Prostate gland (tissue), 2 donors: ENCODE results near the gene TPT1. TPM values are rescaled to one million over a fixed set of nuclear protein-coding genes. Genes with fewer than 3 reads are reported as not detected.
"Not testable (repeated sequence)": the region's sequence is repeated elsewhere in the genome, so short reads cannot be mapped to it uniquely, and the experiment has no call there.

ENCODE experiments used
- DNase-seq: peaks from one replicate; pipeline ENCODE4 v3.0.0-alpha.2; 2019; ENCODE audit warnings: low spot score
- H3K27ac ChIP-seq, 2 donors: fragments of 200-600 bp; sonication (generic); 2 replicates each; pipeline ENCODE4 v1.5.1; 2017 to 2019
- H3K27me3 ChIP-seq: fragments of 200-600 bp; sonication (generic); replicated peaks from 2 replicates; pipeline ENCODE4 v1.5.1; 2019; ENCODE audit not compliant: insufficient read depth
- H3K36me3 ChIP-seq, 2 donors: fragments of 200-600 bp; sonication (generic); 1 replicate in 1 of 2; 2 replicates in 1 of 2; pipeline versions ENCODE4 v1.5.1 to v1.8.1; 2017 to 2019
- H3K4me1 ChIP-seq: fragments of 200-600 bp; sonication (generic); replicated peaks from 2 replicates; pipeline ENCODE4 v1.5.1; 2019
- H3K4me3 ChIP-seq, 2 donors: fragments of 200-600 bp; sonication (generic); 2 replicates each; pipeline ENCODE4 v1.5.1; 2017 to 2019
- H3K9me3 ChIP-seq: fragments of 200-600 bp; sonication (generic); 2 replicates; pipeline ENCODE4 v1.5.1; 2017
- CTCF ChIP-seq, 4 experiments: fragments of 200-600 bp in 2 of 4; fragments of 450-650 bp in 2 of 4; sonication (generic) in 2 of 4; IDR thresholded peaks; 1 replicate in 3 of 4; 2 replicates in 1 of 4; pipeline ENCODE4 v1.5.1; 2016 to 2019; ENCODE audit warnings: antibody characterized with exemption in 4 of 4, mild to moderate bottlenecking in 2 of 4, moderate library complexity in 2 of 4
- POLR2A ChIP-seq: fragments of 450-650 bp; IDR thresholded peaks from one replicate; pipeline ENCODE4 v1.6.1; 2016; ENCODE audit warnings: antibody characterized with exemption, mild to moderate bottlenecking
- POLR2AphosphoS5 ChIP-seq: sonication (generic); formaldehyde crosslinking; IDR thresholded peaks from one replicate; pipeline ENCODE4 v1.6.1; 2017; ENCODE audit warnings: antibody characterized with exemption
- WGBS: methylation state at CpG from one replicate; pipeline ENCODE4 v1.1.5; 2018; 5-methylcytosine and 5-hydroxymethylcytosine counted together
- intact Hi-C: fragments of 100-400 bp; cut with DNase I; formaldehyde crosslinking; loops from one replicate; pipeline ENCODE4 v1.14.2; 2022
- total RNA-seq, 2 donors: library from RNA; depleted of rRNA; stranded (reverse); fragments of >200 nt; gene quantifications; one replicate each; pipeline ENCODE4 v1.1.0, GENCODE V29; 2016

Gene TPT1
- total RNA-seq, 2 donors from 2014 or later = 1,725 to 2,682 TPM

- intact Hi-C loops = no loop called here
- TF ChIP-seq POLR2A (no peak), POLR2AphosphoS5 (no peak), CTCF (IDR thresholded peaks at IDR 0.05) (no peak)
- Histone ChIP-seq H3K4me3 (no peak overlapping the region), H3K27ac (no peak overlapping the region), H3K27me3 (no peaks in the 10 kb centered on the region), H3K9me3 (no peaks in the 10 kb centered on the region), H3K36me3 (no peaks in the 10 kb centered on the region), H3K4me1 (no peaks in the 10 kb centered on the region)
- no peak for DNase-seq
- 45% methylated on average over 3 of the region's 3 CpGs for WGBS
Observed at GRCh38 chr13:45302507-45302906, 38.5 kb downstream of the TPT1 start.

DNA sequence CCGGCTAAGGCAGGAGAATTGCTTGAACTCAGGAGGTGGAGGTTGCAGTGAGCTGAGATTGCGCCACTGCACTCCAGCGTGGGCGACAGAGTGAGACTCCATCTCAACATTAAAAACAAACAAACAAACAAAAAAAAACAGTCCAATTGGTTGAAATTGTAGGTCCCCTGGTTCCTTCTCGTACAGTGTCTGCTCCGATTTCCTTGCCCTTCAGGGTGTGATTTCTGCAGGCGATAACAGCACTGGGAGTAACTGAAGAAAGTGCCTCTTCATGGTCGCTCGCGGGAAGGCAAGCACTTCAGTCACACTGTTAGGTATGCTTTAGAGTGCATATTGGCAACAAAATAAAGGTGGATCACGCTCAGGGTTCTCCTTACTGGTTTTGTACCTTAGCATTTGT, 39.7 kb downstream of the TPT1 start:
- 78% methylated on average over 11 of the region's 11 CpGs for WGBS
- Histone ChIP-seq H3K36me3 (no peaks in the 10 kb centered on the region), H3K27ac (no peak overlapping the region), H3K4me3 (no peak overlapping the region), H3K27me3 (no peaks in the 10 kb centered on the region), H3K9me3 (no peaks in the 10 kb centered on the region), H3K4me1 (no peaks in the 10 kb centered on the region)
- no peak for TF ChIP-seq POLR2AphosphoS5
- TF ChIP-seq CTCF (IDR thresholded peaks at IDR 0.05) = no peak
- TF ChIP-seq POLR2A = no peak
- intact Hi-C loops = no loop called here
- no peak for DNase-seq

- H3K36me3 ChIP-seq = no peaks in the 10 kb centered on the region
- no peaks in the 10 kb centered on the region for H3K4me1 ChIP-seq
- no peak for TF ChIP-seq CTCF (IDR thresholded peaks at IDR 0.05)
- no peak for TF ChIP-seq POLR2A
- no peak for TF ChIP-seq POLR2AphosphoS5
- H3K27ac ChIP-seq = no peak overlapping the region
- 50% methylated on average over 9 of the region's 9 CpGs for WGBS
- no peaks in the 10 kb centered on the region for H3K9me3 ChIP-seq
- H3K27me3 ChIP-seq = no peaks in the 10 kb centered on the region
- intact Hi-C loops = no loop called here
- DNase-seq = no peak
- no peak overlapping the region for H3K4me3 ChIP-seq
Observed at GRCh38 chr13:45300190-45300985, 40.6 kb downstream of the TPT1 start.

DNA sequence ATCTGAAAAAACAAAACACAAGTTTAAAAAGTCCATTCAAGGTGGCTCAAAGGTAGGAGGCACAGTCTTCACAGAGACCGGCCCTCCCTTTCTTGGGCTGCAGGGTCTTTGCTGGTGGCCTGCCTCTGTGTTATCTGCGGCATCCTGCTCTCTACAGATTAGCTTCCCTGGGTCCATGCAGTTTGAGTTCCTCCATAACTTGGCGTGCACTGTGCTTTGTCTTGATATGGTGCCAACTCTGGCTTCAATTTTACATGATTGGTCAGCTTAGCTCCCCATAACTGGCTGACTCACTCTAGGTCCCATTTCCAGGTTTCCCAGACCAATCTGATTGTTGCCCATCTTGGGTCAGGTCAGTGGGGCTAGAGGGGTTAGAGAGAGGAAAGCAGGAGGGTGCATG, 41.8 kb downstream of the TPT1 start:
- H3K4me3 ChIP-seq = no peak overlapping the region
- TF ChIP-seq POLR2A = no peak
- TF ChIP-seq POLR2AphosphoS5 = no peak
- no peak for TF ChIP-seq CTCF (IDR thresholded peaks at IDR 0.05)
- 57% methylated on average over 3 of the region's 3 CpGs for WGBS
- no peak overlapping the region for H3K27ac ChIP-seq
- DNase-seq = no peak
- no peaks in the 10 kb centered on the region for H3K27me3 ChIP-seq
- H3K36me3 ChIP-seq = no peaks in the 10 kb centered on the region
- intact Hi-C loops = no loop called here
- H3K4me1 ChIP-seq = no peaks in the 10 kb centered on the region
- no peaks in the 10 kb centered on the region for H3K9me3 ChIP-seq

DNA sequence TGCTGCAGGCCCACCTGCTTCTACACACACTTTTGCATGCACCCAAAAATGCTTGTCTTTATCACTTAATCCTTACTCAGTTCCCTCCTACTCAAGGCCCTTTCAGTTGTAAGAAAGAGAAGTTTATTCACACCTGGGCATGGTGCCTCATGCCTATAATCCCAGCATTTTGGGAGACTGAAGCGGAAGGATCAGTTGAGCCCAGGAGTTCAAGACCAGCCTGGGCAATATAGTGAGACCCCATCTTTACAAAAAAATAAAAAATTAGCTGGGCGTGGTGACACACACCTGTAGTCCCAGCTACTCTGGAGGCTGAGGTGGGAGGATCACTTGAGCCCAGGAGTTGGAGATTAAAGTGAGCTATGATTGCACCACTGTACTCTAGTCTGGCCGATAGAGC, 42.4 kb downstream of the TPT1 start:
- intact Hi-C loops, H3K9me3 ChIP-seq, H3K27me3 ChIP-seq, H3K36me3 ChIP-seq, H3K27ac ChIP-seq, H3K4me1 ChIP-seq, H3K4me3 ChIP-seq, DNase-seq: not testable (repeated sequence)
- 98% methylated on average over 3 of the region's 3 CpGs for WGBS
